Limb (tissue), 2 donors: Measurements from ENCODE around the gene IMMP2L.

Source experiments
- DNase-seq, 2 donors: peaks; one replicate each; pipeline ENCODE4 v3.0.0-alpha.2; 2016; ENCODE audit errors: extremely low spot score in 2 of 2

IMMP2L gene

DNA sequence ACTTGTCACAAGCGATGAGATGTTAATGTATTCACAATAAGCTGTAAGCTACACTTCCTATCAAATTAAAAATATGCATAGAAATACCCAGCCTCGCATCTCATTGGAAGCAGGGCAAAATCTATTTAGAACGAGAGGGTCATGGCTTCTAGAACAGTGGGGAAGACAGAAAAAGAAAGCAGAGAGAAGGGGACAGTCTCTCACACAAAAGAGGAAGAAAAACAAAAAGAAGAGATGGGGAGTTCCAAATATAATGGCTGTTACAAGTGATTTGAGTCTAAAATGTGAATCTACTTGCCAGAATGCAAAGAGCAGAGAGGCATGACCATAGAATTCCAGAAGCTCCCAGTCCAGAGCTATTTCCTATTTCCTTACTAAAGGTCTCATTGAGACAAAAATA lies 457.6 kb downstream of the IMMP2L start:
- no peak for DNase-seq

- no peak for DNase-seq
These were observed 458.5 kb downstream of the IMMP2L start for GRCh38 chr7:111103678-111104274.

- DNase-seq, result no peak
These were observed 459.2 kb downstream of the IMMP2L start for GRCh38 chr7:111103136-111103535.

GRCh38 chr7:111101856-111102646 lies 460.2 kb downstream of the IMMP2L start:
- no peak for DNase-seq

GRCh38 chr7:111098926-111099250 lies 463.4 kb downstream of the IMMP2L start:
- no peak for DNase-seq

- DNase-seq, result no peak
These were observed 464.0 kb downstream of the IMMP2L start for GRCh38 chr7:111098011-111098925.

- no peak for DNase-seq
These were observed 465.3 kb downstream of the IMMP2L start for GRCh38 chr7:111096997-111097396.

DNA sequence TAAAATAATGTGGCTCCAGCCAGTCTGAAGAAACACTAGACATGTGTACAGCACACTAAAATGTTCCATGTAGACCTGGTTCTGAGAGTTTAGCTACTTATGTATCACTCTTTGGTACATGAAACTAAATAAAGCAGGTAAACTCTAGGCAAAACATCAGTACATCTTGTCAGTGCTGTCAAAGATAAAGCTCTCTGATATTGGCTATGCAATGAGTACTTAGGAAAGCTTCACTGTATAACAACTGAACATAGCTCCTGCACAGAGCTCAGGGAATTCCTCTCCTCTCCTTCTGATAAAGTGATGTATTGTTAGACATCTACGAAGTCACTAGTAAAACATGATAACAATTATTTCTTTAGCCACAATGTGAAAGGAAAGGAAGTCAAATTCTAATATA lies 467.9 kb downstream of the IMMP2L start:
- DNase-seq, result no peak

- no peak for DNase-seq
These were observed 468.8 kb downstream of the IMMP2L start for GRCh38 chr7:111093496-111093895.

- no peak for DNase-seq
These were observed 469.7 kb downstream of the IMMP2L start for GRCh38 chr7:111092406-111093236.

GRCh38 chr7:111091593-111092358 lies 470.5 kb downstream of the IMMP2L start:
- no peak for DNase-seq

GRCh38 chr7:111090846-111091245 lies 471.4 kb downstream of the IMMP2L start, which contains the start of gene LRRN3:
LRRN3 (plus strand) TSS chr7:111091127; CDS start chr7:111122773, 31,646 bp downstream.
- DNase-seq, result peak; percentile 70 to 71

DNA sequence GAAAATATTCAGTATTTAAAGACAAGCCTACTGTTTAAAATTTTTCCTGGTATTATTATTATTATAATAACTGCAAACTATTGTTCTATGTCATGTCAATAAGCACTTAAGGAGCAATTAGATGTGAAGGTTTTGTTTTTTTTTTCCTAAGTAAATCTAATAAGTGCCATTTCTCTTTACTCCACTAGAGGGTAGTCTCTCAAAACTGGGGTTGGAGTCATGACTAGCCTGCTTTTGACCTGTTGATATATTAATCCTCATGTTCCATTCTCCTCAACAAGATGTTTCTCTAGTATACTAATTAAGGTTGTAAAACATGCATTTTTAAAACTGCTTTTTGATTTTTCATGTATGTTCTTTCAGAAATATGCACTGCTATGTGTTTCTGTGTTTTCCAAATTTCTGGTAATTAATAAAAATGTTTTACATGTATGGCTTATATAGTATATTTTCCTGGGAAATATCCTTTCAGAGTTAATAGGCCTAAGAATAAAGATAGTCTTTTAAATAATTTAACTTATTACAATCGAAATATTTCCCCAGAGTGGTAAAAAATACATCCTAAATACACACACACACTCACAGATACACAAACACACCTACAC lies 472.4 kb downstream of the IMMP2L start:
- peak in 1 of 2 donors; percentile 68 for DNase-seq

- no peak for DNase-seq
These were observed 474.0 kb downstream of the IMMP2L start for GRCh38 chr7:111088328-111088727.

- DNase-seq, result no peak
These were observed 475.8 kb downstream of the IMMP2L start for GRCh38 chr7:111086532-111086931.

DNA sequence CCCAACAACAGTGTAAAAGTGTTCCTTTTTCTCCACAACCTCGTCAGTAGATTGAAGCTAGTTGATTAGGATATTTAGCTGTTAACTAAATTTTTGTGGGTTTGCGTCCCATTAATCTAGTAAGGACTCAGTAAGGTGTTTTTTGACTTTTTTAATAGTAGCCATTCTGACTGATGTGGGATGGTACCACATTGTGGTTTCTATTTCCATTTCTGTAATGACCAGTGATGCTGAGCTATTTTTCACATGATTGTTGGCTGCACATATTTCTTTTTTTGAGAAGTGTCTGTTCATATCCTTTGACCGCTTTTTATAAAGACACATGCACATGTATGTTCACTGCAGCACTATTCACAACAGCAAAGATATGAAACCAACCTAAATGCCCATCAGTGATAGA lies 476.9 kb downstream of the IMMP2L start:
- DNase-seq, result no peak

DNA sequence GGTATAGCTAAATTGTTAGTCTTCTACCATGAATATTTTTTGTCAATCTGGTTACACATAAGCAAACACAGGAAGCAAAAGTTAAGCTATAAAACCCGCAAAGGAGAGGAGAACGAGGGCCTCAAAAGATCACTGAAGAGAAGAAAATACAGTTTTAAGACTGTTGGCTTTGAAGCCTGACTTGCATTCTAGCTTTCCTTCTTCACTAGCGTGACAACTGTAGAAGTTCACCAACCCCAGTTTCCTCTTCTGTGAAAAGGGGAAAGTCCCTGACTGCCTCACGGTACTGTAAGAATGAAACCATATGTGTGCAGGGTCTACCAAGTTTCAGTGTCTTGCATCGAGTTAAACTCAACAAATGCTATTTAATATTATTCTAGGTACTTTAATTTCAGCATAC lies 478.9 kb downstream of the IMMP2L start:
- DNase-seq, result no peak

DNA sequence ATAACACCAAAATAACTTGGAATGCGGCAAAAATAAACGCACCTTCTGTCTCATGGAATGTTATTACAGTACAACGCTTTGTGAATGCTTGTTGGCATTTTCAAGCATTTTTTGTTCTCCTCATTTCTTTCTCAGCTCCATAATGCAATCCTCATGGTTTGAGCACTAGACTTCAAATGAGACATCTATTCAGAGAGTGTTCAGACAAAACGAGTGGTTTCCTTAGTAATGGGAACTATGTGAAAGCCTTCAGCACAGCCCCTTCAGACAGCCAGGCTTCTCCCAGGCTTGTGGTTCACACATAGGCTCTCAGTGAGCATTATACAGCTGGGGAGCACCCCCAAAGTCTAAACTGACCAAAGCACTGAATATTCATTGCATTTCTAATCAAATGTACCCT lies 479.9 kb downstream of the IMMP2L start:
- no peak for DNase-seq

DNA sequence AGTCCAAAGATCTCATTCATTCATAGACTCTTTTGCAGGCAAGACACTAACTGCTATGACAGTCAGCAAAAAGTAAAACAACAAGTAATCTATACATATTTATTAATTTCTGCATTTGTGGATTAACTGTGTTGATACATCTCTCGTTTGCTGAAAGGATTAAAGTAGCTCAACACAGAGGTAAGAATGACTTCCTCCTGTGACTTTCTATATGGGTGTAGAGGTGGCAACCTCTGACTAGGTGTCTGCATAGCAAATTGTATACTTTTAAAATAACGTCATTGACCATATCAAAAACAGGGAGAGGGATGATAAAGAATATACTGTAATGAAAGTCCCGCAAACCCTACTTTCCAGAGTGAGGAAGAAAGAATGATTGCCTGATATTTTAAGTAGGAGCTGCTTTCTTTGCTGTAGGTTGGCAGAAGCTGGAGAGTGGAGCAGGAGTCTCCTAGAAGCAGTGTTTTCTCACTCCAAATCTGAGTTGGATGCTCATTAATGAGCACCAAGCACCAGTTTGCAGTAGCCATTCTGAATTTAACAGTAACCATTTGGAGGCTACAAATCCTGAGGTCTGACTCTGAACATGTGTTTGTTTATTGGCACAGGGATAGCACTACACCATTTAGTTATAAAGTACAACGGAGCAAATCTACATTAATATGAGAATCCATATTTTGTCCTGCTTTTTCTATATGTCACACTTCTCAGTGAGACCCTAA lies 480.6 kb downstream of the IMMP2L start:
- no peak for DNase-seq
